ENCODE results near the gene TMEM150B. TPM values are rescaled to one million over a fixed set of nuclear protein-coding genes. Genes with fewer than 3 reads are reported as not detected.

The TMEM150B gene
- polyA plus RNA-seq, 1 of the 3 experiments (the other 2 are of a cell fraction) = not detected

- TF ChIP-seq REST (IDR thresholded peaks at IDR 0.05; ENCODE audit: low read depth, low read length) = no peak
Observed at GRCh38 chr19:55284405-55285058, 40.6 kb downstream of the TMEM150B start (continued).

- Histone ChIP-seq H3K9ac (peak within 1 kb of the TSS; percentile 69), H3K4me1 (ENCODE audit: control insufficient read depth in 1 of 2, insufficient read depth in 2 of 2, low read depth in 1 of 2, low read length in 1 of 2) (peaks cover 0 to 16% of the 10 kb centered on the region in 2 experiments; a peak in 1 of 4 replicates), H3F3A (replicated peaks; ENCODE audit: insufficient read depth) (peaks cover 7% of the 10 kb centered on the region), H3K4me2 (peak within 1 kb of the TSS; percentile 84), H3K9me3 (no peaks in the 10 kb centered on the region), H4K20me1 (ENCODE audit: insufficient read depth) (no peaks in the 10 kb centered on the region), H2AFZ (ENCODE audit: low read depth) (peak within 1 kb of the TSS; percentile 92), H3K27me3 (ENCODE audit: insufficient read depth) (no peaks in the 10 kb centered on the region), H3K4me3 (ENCODE audit: low read depth in 2 of 2, low read length in 1 of 2) (peak within 1 kb of the TSS; percentile 56 to 57), H3K9me2 (no peaks in the 10 kb centered on the region), H3K27ac (ENCODE audit: low read depth in 2 of 2, low read length in 1 of 2) (peak within 1 kb of the TSS in 1 of 2 experiments; percentile 56; a peak in 2 of 4 replicates), H3K36me3 (replicated peaks in 1 of 2; ENCODE audit: control insufficient read depth in 1 of 2, insufficient read depth in 2 of 2, low read length in 1 of 2) (peaks cover 0 to 6% of the 10 kb centered on the region in 2 experiments), H3K79me2 (ENCODE audit: insufficient read depth) (peaks cover 16% of the 10 kb centered on the region; the same call in 1 of the 2 replicates)
- peak; percentile 93 for DNase-seq
- ChIA-PET CTCF (interaction anchor here (0.9 kb wide), 1 partner anchor 142 kb away, joined by 3 read pairs; no protein-coding TSS in a partner anchor), POLR2A (interaction anchor here (0.6 to 1.4 kb wide), 2 partner anchors 104 to 124 kb away, joined by 3 read pairs; partner anchors contain the start of genes SYT5 and UBE2S)
- WGBS (ENCODE audit: low lambda C conversion rate) = 5% methylated on average over 39 of the region's 44 CpGs
- peak; percentile 34; the same call in 1 of the 2 replicates for TF ChIP-seq MAX (IDR thresholded peaks at IDR 0.05; ENCODE audit: low read depth)
- TF ChIP-seq RXRA (IDR thresholded peaks at IDR 0.05; ENCODE audit: borderline replicate concordance, low read depth) = no peak
Observed at GRCh38 chr19:55283548-55284377, 41.4 kb downstream of the TMEM150B start, which contains the start of gene BRSK1. Gene BRSK1 (plus strand): TSS chr19:55283997. CDS start chr19:55284443, 446 bp downstream.
